NCI-H146 treated with DMSO at 0.1 percent for 48 hours (cell line): Measurements from ENCODE around the gene ZYG11A.
"Not testable (repeated sequence)": the region's sequence is repeated elsewhere in the genome, so short reads cannot be mapped to it uniquely, and the experiment has no call there.

ENCODE experiments used
- DNase-seq: peaks from one replicate; lab custom pipeline; 2025; ENCODE audit not compliant: unreplicated experiment; lab: John Stamatoyannopoulos, UW

ZYG11A gene

DNA sequence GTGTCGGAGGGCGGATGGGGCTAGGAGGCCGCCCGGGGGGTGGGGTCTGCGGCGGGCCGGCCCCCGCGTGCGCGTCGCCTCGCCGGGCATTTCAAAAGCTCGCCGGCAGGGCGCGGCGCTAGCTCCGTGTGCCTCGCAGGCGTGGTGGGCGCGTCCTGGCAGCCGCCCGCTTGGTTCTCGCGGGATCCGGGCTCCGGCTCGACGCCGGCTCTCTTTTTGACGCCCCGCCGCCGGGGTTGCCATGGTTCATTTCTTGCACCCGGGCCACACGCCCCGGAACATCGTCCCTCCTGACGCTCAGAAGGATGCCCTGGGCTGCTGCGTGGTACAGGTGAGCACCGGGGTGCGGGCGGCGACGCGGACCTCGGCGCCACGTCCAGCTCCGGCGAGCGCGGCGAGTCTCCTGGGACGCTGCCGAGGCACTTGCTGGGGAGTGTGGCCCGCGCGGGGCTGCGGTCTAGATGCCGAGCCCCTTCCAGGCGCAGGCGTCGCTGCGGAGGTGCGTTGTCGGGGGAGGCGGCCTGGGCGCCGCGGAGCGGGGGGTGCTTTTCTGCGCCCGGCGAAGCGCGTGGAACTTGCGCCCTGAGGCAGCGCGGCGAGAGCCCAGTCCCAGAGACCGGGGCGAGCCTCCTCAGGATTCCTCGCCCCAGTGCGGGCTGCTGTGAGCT, at the start of gene ZYG11A:
TSS of gene ZYG11A (plus strand) at position 118 of the 668 bp plus-strand sequence. CDS start at position 242, 124 bp downstream.
- DNase-seq, result peak; percentile 53

- DNase-seq, result not testable (repeated sequence)
Observed at GRCh38 chr1:52793717-52794116, 48.8 kb upstream of the ZYG11A start.

- DNase-seq, result no peak
Observed at GRCh38 chr1:52795464-52795863, 47.1 kb upstream of the ZYG11A start.

DNA sequence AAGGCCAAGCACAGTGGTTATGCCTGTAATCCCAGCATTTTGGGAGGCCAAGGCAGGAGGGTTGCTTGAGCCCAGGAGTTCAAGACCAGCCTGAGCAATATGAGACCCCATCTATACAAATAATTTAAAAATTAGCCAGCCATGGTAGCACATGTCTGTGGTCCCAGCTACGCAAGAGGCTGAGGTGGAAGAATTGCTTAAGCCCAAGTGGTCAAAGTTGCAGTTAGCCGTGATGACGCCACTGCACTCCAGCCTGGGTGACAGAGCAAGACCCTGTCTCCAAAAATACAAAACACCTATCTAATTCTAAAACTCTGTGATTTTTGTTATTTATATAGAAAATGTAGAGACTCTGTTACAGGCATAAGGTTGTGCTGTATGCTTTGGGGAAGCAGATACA, 44.2 kb upstream of the ZYG11A start:
- DNase-seq, result no peak

GRCh38 chr1:52801011-52801410, 41.5 kb upstream of the ZYG11A start:
- no peak for DNase-seq

- not testable (repeated sequence) for DNase-seq
Observed at GRCh38 chr1:52804083-52804482, 38.5 kb upstream of the ZYG11A start.

GRCh38 chr1:52814465-52814864, 28.1 kb upstream of the ZYG11A start:
- DNase-seq, result no peak

DNA sequence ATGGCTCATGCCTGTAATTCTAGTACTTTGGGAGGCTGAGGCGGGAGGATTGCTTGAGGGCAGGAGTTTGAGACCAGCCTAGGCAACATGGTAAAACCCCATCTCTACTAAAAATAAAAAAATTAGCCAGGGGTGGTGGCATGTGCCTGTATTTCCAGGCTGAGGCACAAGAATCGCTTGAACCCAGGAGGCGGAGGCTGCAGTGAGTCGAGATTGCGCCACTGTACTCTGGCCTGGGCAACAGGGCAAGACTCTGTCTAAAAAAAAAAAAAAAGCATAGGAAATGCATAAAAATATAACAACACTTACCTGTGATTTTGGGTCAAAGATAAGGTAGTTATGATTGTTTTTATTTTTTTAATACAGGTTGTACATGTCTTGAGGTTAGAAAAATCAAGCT, 21.7 kb upstream of the ZYG11A start:
- DNase-seq, result not testable (repeated sequence)

GRCh38 chr1:52825868-52826267, 16.7 kb upstream of the ZYG11A start:
- DNase-seq, result no peak

- DNase-seq, result no peak
Observed at GRCh38 chr1:52834798-52835197, 7.8 kb upstream of the ZYG11A start.

DNA sequence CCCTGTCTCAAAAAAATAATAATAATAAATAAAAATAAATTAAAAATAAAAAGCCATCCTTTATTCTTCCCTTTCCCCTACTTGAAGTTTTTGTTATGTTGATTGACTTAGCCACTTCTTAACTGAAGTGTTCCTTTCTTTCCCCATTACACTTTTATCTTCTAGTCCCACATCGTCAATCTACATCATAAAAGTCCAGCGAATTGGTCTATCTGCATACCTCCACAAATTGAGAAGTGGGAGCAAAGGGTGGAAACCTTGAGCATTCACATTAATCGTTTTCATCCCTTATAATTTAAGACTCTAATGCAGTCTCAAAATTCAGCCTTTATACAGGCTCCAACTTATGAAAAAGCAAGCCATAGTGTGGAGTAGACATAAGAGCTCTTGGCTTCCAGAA, 6.5 kb upstream of the ZYG11A start:
- DNase-seq, result no peak

DNA sequence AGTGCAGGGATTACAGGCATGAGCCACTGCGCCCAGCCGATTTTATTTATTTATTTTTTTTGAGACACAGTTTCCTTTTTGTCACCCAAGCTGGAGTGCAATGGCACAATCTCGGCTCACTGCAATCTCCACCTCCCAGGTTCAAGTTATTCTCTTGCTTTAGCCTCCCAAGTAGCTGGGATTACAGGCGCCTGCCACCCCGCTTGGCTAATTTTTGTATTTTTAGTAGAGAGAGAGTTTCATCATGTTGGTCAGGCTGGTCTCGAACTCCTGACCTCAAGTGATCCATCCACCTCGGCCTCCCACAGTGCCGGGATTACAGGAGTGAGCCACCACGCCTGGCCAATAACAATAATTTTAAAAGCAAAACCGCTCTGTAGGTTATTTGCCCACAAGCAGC, 3.4 kb upstream of the ZYG11A start:
- not testable (repeated sequence) for DNase-seq

- not testable (repeated sequence) for DNase-seq
Observed at GRCh38 chr1:52845119-52845518, 2.6 kb downstream of the ZYG11A start.

DNA sequence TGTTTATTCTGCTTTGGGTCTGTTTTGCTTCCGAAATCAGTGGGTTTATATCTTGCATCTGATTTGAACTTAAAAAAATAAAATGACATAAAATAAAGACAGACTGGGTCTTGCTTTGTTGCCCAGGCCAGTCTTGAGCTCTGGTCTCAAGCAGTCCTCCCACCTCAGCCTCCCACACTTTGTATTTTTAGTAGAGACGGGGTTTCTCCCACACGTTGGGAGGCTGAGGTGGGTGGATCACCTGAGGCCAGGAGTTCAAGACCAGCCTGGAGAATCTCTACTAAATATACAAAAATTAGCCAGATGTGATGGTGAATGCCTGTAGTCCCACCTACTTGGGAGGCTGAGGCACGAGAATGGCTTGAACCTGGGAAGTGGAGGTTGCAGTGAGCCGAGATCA, 5.9 kb downstream of the ZYG11A start:
- DNase-seq, result no peak

DNA sequence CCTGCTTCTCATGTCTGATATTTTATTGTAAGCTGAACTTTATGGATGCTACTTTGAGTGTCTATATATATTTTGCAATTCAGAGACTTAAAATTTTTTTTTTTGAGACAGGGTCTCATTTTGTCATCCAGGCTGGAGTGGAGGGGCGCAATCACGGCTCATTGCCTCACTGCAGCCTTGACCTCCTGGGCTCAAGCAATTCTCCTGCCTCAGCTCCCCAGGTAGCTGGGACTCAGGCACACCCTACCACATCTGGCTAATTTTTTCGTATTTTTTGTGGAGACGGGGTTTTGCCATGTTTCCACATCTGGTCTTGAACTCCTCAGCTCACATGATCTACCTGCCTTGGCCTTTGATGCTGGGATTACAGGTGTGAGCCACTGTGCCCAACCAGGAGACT, 8.4 kb downstream of the ZYG11A start:
- DNase-seq, result no peak

DNA sequence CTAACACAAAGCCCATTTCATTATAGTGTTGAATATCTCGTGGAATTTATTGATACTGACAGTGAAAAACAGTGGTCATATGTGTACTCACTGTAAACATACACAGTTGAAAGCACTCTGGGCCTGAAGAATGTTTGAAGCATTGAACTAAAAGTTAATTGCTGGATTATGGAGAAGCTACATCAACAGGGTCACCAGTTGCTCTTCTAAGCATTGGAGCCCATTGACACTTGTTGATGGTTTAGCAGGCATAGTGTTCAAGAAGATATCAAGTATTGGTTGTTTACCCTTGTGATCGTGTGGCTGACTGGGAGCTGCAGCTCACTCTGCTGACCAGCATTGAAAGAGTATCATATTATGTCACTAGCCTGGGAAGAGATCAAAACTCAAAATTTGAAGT, 10.3 kb downstream of the ZYG11A start:
- no peak for DNase-seq

DNA sequence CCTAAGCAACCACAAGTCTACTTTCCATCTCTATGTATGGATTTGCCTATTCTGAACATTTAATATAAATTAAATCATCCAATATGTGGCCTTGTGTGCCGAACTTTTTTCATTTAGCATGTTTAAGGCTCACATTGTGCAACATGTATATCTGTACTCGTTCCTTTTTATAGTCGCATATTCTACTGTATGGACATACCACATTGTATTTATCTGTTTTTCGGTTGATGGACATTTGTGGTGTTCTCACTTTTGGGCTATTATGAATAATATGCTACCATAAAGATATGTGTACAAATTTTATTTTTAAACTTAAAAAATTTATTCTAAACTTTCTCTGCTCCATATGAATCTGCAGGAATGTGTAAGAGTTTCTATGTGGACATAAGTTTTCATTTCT, 13.0 kb downstream of the ZYG11A start:
- no peak for DNase-seq

GRCh38 chr1:52856026-52856425, 13.5 kb downstream of the ZYG11A start:
- DNase-seq, result no peak

GRCh38 chr1:52857443-52857842, 14.9 kb downstream of the ZYG11A start:
- DNase-seq, result no peak

DNA sequence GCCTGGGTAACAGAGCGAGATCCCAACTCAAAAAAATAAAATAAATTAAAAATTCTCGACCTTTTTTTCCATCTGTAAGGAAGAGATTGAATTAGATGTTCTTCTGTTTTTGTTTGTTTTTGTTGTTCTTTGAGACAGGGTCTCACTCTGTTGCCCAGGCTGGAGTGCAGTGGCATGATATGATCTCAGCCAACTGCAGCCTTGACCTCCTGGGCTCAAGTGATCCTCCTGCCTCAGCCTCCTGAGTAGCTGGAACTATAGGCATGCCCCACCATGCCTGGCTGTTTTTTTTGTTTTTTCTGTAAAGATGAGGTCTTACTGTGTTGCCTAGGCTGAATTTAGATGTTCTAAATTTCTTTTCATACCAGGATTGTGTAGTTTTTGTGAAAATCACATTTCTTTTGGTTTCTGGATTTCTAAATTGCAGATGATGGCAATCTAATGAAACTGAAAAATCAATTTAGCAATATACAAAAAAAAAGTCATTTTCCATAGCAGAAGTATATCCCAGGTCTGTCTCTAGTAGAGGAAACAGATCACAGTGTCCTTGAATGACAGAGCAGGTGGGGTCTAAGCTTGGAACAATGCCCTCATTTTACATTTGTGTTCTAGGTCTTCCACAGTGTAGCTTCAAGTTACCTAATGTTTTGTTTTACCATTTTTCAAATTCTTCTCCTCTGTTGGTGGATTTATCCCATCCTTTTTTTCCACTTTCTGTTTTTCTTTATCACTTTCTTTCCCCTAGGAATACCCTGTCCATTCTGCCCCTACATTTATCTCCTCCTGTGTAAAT, 20.3 kb downstream of the ZYG11A start:
- DNase-seq, result no peak

- no peak for DNase-seq
Observed at GRCh38 chr1:52867087-52867863, 24.7 kb downstream of the ZYG11A start.

- not testable (repeated sequence) for DNase-seq
Observed at GRCh38 chr1:52869727-52870126, 27.2 kb downstream of the ZYG11A start.
